ENCODE data around the gene MSRB3.

DNA sequence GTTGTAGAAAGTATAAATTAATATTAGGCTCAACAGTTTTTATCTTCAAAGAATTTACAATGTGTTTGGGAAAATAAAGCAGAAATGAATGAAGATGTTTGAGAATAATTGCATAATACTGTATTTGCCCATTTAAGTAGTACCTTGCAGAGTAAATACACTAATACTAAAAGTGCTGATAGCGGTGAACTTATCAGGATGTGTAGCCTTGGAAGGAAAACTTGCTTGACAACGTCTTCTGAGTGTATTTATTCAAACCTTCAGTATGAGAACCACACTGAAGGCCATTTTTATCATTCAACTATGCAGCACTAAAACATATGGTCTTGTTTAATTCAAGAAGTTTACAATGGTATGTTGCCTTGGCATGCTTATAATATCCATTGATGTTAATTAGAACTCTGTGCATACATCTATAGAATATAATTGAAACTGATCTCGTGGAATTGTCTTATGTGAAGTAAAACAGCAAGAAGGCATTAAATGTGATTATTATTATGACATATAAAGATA, 41.3 kb downstream of the MSRB3 start:
- TF ChIP-seq, protein P1, sequence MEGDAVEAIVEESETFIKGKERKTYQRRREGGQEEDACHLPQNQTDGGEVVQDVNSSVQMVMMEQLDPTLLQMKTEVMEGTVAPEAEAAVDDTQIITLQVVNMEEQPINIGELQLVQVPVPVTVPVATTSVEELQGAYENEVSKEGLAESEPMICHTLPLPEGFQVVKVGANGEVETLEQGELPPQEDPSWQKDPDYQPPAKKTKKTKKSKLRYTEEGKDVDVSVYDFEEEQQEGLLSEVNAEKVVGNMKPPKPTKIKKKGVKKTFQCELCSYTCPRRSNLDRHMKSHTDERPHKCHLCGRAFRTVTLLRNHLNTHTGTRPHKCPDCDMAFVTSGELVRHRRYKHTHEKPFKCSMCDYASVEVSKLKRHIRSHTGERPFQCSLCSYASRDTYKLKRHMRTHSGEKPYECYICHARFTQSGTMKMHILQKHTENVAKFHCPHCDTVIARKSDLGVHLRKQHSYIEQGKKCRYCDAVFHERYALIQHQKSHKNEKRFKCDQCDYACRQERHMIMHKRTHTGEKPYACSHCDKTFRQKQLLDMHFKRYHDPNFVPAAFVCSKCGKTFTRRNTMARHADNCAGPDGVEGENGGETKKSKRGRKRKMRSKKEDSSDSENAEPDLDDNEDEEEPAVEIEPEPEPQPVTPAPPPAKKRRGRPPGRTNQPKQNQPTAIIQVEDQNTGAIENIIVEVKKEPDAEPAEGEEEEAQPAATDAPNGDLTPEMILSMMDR (IDR thresholded peaks at IDR 0.05; ENCODE audit: low read depth, low read length), result no peak
- no peak for TF ChIP-seq EZH2phosphoT487 (IDR thresholded peaks at IDR 0.05; ENCODE audit: low read depth)
